Pancreas (tissue), 10 donors: ENCODE measurements around the gene SLC25A51. TPM values are rescaled to one million over a fixed set of nuclear protein-coding genes. Genes with fewer than 3 reads are reported as not detected.

Experiments used
- ATAC-seq, 4 donors: fragments of 200-7000 bp; cut with Tn5 transposase; one replicate each; pipeline versions ENCODE4 v1.8.0 to v1.9.1; 2020; ENCODE audit warnings: mild to moderate bottlenecking in 4 of 4, moderate library complexity in 4 of 4
- DNase-seq, 6 donors: peaks; one replicate each; pipeline ENCODE4 v3.0.0-alpha.2; 2020
- FAIRE-seq: peaks from 2 replicates; lab custom pipeline; 2012; peaks lifted over from hg19 to GRCh38; lab: Jason Lieb, UNC
- H3K27ac ChIP-seq, 4 donors: fragments of 200-600 bp; sonication (generic); 1 replicate in 3 of 4; 2 replicates in 1 of 4; pipeline versions ENCODE4 v1.5.0 to v1.8.0; 2020
- H3K27me3 ChIP-seq, 4 donors: fragments of 200-600 bp; one replicate each; pipeline ENCODE4 v1.8.0; 2021
- H3K36me3 ChIP-seq, 3 donors: fragments of 200-600 bp; sonication (generic) in 1 of 3; one replicate each; pipeline versions ENCODE4 v1.5.0 to v1.8.0; 2020 to 2021
- H3K4me1 ChIP-seq, 3 donors: fragments of 200-600 bp; one replicate each; pipeline ENCODE4 v1.8.0; 2021
- H3K4me3 ChIP-seq, 4 donors: fragments of 200-600 bp; sonication (generic) in 2 of 4; one replicate each; pipeline versions ENCODE4 v1.5.0 to v1.8.0; 2020 to 2021
- H3K9me3 ChIP-seq, 4 donors: fragments of 200-600 bp; one replicate each; pipeline ENCODE4 v1.8.0; 2021
- WGBS, 2 donors: extraction: QIAGEN DNeasy Blood & Tissue Kit; methylation state at CpG; one replicate each; pipeline ENCODE4 v1.1.7; 2013; 5-methylcytosine and 5-hydroxymethylcytosine counted together
- intact Hi-C, 3 donors: fragments of 100-400 bp; cut with DNase I; formaldehyde crosslinking; loops; one replicate each; pipeline versions ENCODE4 v1.11.1 to v1.14.2; 2022
- polyA plus RNA-seq, 2 donors: library from polyadenylated mRNA; stranded (reverse); fragments of 200-250 nt; gene quantifications; one replicate each; pipeline ENCODE4 v1.2.3, GENCODE V29; 2013
- total RNA-seq, 6 donors: library from RNA; stranded (reverse); fragmentation: NEBNext Ultra II Directional in 4 of 6; extraction: Animal tissue kit (Norgen Biotek cat#: 25700) in 4 of 6; gene quantifications; one replicate each; pipeline versions ENCODE4 v1.2.1 to v1.2.4, GENCODE V29; 2021 to 2023
- TF ChIP-seq, protein P1 (sequence below), 4 donors: fragments of 200-600 bp; sonication (generic) in 3 of 4; IDR thresholded peaks; one replicate each; pipeline versions ENCODE4 v1.5.0 to v1.8.0; 2021; ENCODE audit warnings: antibody characterized with exemption in 4 of 4
- donor health status: healthy with polysubstance abuse.
- donor health status: DM: no; HTN: no; CAD: no; lungs with moderate emphysema.
- donor health status: DM: no; HTN: no; CAD: no.
- donor health status: control.
- donor health status: control.
- donor health status: Bipolar disorder and iron deficiency.
- donor health status: DM: yes; HTN: yes; CAD: no.
- donor health status: DM: no; HTN: no; CAD: no.
- donor health status: DM: no; HTN: no; CAD: no.
- donor health status: DM: yes; HTN: yes; CAD: no.

SLC25A51 gene
- total and polyA plus RNA-seq, 8 donors, result 3.1 to 19.0 (median 13.2) TPM

GRCh38 chr9:37916471-37917312 lies 12.8 kb upstream of the SLC25A51 start:
- H3K27me3 ChIP-seq, result no peaks in the 10 kb centered on the region
- no peak for FAIRE-seq
- no peak for DNase-seq
- H3K4me3 ChIP-seq, result no peak overlapping the region
- intact Hi-C loops, result loop anchor here in 2 of 3 donors (5.0 to 10.0 kb wide), 4 partner anchors 58 to 448 kb away; partner anchors contain the start of gene SHB (in 2 of the 2)
- WGBS, 2 donors, result 73 to 74% methylated on average over 18 of the region's 18 CpGs
- ATAC-seq, result no peak
- H3K27ac ChIP-seq, result peak overlapping the region; percentile 10 to 50 (median 30)
- TF ChIP-seq, protein P1, sequence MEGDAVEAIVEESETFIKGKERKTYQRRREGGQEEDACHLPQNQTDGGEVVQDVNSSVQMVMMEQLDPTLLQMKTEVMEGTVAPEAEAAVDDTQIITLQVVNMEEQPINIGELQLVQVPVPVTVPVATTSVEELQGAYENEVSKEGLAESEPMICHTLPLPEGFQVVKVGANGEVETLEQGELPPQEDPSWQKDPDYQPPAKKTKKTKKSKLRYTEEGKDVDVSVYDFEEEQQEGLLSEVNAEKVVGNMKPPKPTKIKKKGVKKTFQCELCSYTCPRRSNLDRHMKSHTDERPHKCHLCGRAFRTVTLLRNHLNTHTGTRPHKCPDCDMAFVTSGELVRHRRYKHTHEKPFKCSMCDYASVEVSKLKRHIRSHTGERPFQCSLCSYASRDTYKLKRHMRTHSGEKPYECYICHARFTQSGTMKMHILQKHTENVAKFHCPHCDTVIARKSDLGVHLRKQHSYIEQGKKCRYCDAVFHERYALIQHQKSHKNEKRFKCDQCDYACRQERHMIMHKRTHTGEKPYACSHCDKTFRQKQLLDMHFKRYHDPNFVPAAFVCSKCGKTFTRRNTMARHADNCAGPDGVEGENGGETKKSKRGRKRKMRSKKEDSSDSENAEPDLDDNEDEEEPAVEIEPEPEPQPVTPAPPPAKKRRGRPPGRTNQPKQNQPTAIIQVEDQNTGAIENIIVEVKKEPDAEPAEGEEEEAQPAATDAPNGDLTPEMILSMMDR (IDR thresholded peaks at IDR 0.05), result no peak
- H3K36me3 ChIP-seq, result peaks cover 0 to 23% (median 5%) of the 10 kb centered on the region in 3 donors
- no peaks in the 10 kb centered on the region for H3K9me3 ChIP-seq
- H3K4me1 ChIP-seq, result no peaks in the 10 kb centered on the region

DNA sequence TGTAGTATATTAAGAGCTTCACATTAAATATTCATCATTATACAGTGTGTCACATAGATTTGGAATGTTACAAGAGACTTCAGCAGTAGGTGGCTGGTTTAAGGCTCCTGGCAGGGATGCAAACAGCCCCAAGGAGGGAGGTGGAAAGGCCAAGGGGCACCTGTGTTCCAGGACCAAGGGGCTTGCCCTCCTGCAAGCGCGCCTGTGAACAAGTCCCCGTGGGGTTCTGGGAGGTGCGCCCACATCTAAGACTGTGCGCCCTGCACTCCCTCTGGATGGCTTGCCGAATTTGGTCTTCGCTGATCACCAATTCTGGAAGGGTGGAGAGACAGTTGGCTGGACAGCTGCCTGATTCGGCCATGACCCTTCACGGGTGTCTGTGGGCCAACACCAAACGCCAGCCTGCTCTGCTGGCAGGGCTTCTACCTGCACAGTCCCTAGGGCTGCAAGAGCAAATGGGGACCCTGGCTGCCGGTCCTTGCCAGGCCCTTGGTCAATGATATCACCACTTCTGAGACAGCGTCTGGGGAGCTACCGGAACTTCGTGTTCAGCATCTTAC lies 12.1 kb upstream of the SLC25A51 start:
- H3K27me3 ChIP-seq, result no peaks in the 10 kb centered on the region
- no peaks in the 10 kb centered on the region for H3K9me3 ChIP-seq
- FAIRE-seq, result no peak
- intact Hi-C loops, result loop anchor here in 2 of 3 donors (5.0 to 10.0 kb wide), 4 partner anchors 59 to 449 kb away; partner anchors contain the start of gene SHB (in 2 of the 2)
- no peak for DNase-seq
- no peaks in the 10 kb centered on the region for H3K4me1 ChIP-seq
- H3K4me3 ChIP-seq, result no peak overlapping the region
- peaks cover 0 to 23% (median 5%) of the 10 kb centered on the region in 3 donors for H3K36me3 ChIP-seq
- peak overlapping the region in 2 of 4 donors; percentile 10 to 50 for H3K27ac ChIP-seq
- TF ChIP-seq, protein P1 (IDR thresholded peaks at IDR 0.05), result no peak
- ATAC-seq, result no peak
- WGBS, 2 donors, result 81 to 82% methylated on average over 14 of the region's 14 CpGs

DNA sequence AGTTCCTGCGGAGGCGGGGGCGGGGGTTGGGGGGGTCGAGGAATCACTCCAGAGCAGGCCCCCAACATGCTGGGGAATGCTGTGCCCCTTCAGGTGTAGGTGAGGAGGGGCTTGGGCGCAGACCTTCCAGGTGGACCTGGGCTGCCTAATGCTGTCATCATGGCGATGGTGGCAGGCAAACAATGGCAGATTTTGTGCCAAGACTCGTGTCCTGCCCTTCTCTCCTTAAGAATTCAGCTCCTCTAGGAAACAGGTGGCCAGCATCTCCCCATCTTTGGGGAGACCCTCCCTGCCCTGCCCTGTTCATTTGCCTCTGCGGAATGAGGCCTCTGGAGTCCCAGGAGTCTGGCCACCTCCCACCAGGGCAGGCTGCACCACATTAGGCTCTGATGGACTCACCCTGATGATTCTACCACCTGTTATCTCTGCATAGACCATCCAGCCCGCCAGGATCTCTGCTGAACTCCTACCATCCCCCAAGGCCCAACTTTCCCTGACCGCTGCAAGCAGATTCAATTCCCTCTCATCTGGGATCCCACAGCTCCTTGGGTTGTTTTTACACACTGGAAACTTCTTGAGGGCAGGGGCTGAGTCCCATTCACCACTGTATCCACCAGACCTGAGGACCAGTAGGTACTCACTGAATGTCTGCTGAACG lies 10.9 kb upstream of the SLC25A51 start:
- Histone ChIP-seq H3K4me3 (no peak overlapping the region), H3K36me3 (peaks cover 0 to 23% (median 5%) of the 10 kb centered on the region in 3 donors), H3K27me3 (no peaks in the 10 kb centered on the region), H3K9me3 (no peaks in the 10 kb centered on the region), H3K4me1 (no peaks in the 10 kb centered on the region), H3K27ac (peak overlapping the region in 1 of 4 donors; percentile 13)
- 72 to 76% methylated on average over 11 of the region's 11 CpGs for WGBS, 2 donors
- TF ChIP-seq, protein P1 (IDR thresholded peaks at IDR 0.05), result no peak
- ATAC-seq (no peak), DNase-seq (no peak), FAIRE-seq (no peak)
- intact Hi-C loops, result loop anchor here in 2 of 3 donors (5.0 to 10.0 kb wide), 5 partner anchors 60 to 450 kb away; partner anchors contain the start of gene SHB (in 2 of the 2)

DNA sequence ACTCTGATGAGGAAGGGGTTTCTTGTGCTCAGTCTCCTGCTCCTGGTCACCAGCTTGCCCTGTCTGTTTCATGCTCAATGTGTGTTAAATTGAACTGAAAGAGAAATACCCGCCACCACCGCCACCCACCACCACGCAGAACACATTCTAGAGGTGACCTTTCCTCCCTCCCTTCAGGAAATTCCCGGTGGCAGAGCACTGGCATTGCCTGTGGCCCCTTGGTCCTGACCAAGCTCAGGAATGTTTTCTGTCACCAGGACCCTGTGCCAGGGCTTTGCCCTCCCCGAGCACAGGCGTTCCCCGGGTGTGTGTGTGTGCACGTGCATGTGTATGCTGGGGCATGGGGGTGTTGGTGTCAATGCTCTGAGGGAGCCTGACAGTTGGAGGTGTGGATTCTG lies 10.2 kb upstream of the SLC25A51 start:
- H3K36me3 ChIP-seq, result peaks cover 0 to 17% (median 5%) of the 10 kb centered on the region in 3 donors
- intact Hi-C loops, result loop anchor here in 2 of 3 donors (5.0 to 10.0 kb wide), 4 partner anchors 61 to 451 kb away; no protein-coding TSS in a partner anchor
- TF ChIP-seq, protein P1 (IDR thresholded peaks at IDR 0.05), result no peak
- H3K27ac ChIP-seq, result no peak overlapping the region
- H3K4me1 ChIP-seq, result peaks cover 0 to under 1% (median 0%) of the 10 kb centered on the region in 3 donors
- FAIRE-seq, result no peak
- H3K4me3 ChIP-seq, result no peak overlapping the region
- H3K9me3 ChIP-seq, result no peaks in the 10 kb centered on the region
- peak; percentile 3 to 19 (median 12) for ATAC-seq
- WGBS, 2 donors, result 46 to 55% methylated on average over 8 of the region's 8 CpGs
- no peaks in the 10 kb centered on the region for H3K27me3 ChIP-seq
- no peak for DNase-seq
